ENCODE measurements around the gene TRPT1. TPM values are rescaled to one million over a fixed set of nuclear protein-coding genes. Genes with fewer than 3 reads are reported as not detected.

TRPT1 gene
- polyA plus RNA-seq, 1 donor, result 38.3 TPM

Other genes with a start within 250 kb of the TRPT1 start
- gene OTUB1, start 239.7 kb downstream of the TRPT1 start, polyA plus RNA-seq, result 79.5 TPM
- 1.9 TPM for gene FLRT1, start 190.3 kb downstream of the TRPT1 start, polyA plus RNA-seq
- 18.2 TPM for gene MACROD1, start 60.1 kb downstream of the TRPT1 start, polyA plus RNA-seq
- gene STIP1, start 40.0 kb downstream of the TRPT1 start, polyA plus RNA-seq, result 109 TPM
- 28.5 TPM for gene FERMT3, start 19.5 kb downstream of the TRPT1 start, polyA plus RNA-seq
- gene NUDT22, start 88 bp upstream of the TRPT1 start, polyA plus RNA-seq, result 33.8 TPM
- gene DNAJC4, start 4.4 kb upstream of the TRPT1 start, polyA plus RNA-seq, result 52.5 TPM
- 105 TPM for gene VEGFB, start 8.4 kb upstream of the TRPT1 start, polyA plus RNA-seq
- 79.3 TPM for gene FKBP2, start 14.9 kb upstream of the TRPT1 start, polyA plus RNA-seq
- 62.6 TPM for gene PPP1R14B, start 20.8 kb upstream of the TRPT1 start, polyA plus RNA-seq
- gene PLCB3, start 25.3 kb upstream of the TRPT1 start, polyA plus RNA-seq, result 115 TPM
- gene BAD, start 58.5 kb upstream of the TRPT1 start, polyA plus RNA-seq, result 39.6 TPM
- gene GPR137, start 59.7 kb upstream of the TRPT1 start, polyA plus RNA-seq, result 20.6 TPM
- 0.09 TPM for gene KCNK4, start 65.1 kb upstream of the TRPT1 start, polyA plus RNA-seq
- 0.15 TPM for gene CATSPERZ, start 74.2 kb upstream of the TRPT1 start, polyA plus RNA-seq
- 83.2 TPM for gene ESRRA, start 79.3 kb upstream of the TRPT1 start, polyA plus RNA-seq
- 167 TPM for gene TRMT112, start 91.4 kb upstream of the TRPT1 start, polyA plus RNA-seq
- 219 TPM for gene PRDX5, start 91.9 kb upstream of the TRPT1 start, polyA plus RNA-seq
- gene CCDC88B, start 114.0 kb upstream of the TRPT1 start, polyA plus RNA-seq, result 13.5 TPM
- gene RPS6KA4, start 133.0 kb upstream of the TRPT1 start, polyA plus RNA-seq, result 25.8 TPM